ENCODE measurements around the gene MGLL. TPM values are rescaled to one million over a fixed set of nuclear protein-coding genes. Genes with fewer than 3 reads are reported as not detected.

The MGLL gene
- total RNA-seq, 1 donor: 18.1 TPM

GRCh38 chr3:127694467-127695215 is 127.7 kb downstream of the MGLL start:
- H3K4me2 ChIP-seq (ENCODE audit: insufficient read depth, low read length): no peak overlapping the region
- H4K20me1 ChIP-seq (ENCODE audit: insufficient read depth, low read length): no peaks in the 10 kb centered on the region
- no peak overlapping the region for H3K27ac ChIP-seq (ENCODE audit: low read depth, low read length)
- H3K4me3 ChIP-seq (ENCODE audit: insufficient read depth, low read length): no peak overlapping the region
- H3K36me3 ChIP-seq (ENCODE audit: insufficient read depth, low read length): peaks cover 7% of the 10 kb centered on the region
- peak; percentile 43 for DNase-seq (ENCODE audit: insufficient read length, low spot score, missing footprints)
- H3K9me3 ChIP-seq (ENCODE audit: low read depth, low read length): no peaks in the 10 kb centered on the region
- no peaks in the 10 kb centered on the region for H3K79me2 ChIP-seq (ENCODE audit: insufficient read depth, low read length)
- TF ChIP-seq CTCF (IDR thresholded peaks at IDR 0.05; ENCODE audit: extremely low read depth, low read depth, low read length): peak; percentile 26
- H2AFZ ChIP-seq (ENCODE audit: low read length): no peak overlapping the region
- H3K4me1 ChIP-seq (ENCODE audit: insufficient read depth, low read length): peaks cover 34% of the 10 kb centered on the region
- H3K27me3 ChIP-seq (ENCODE audit: insufficient read depth, low read length): no peaks in the 10 kb centered on the region

GRCh38 chr3:127693336-127693843 is 128.9 kb downstream of the MGLL start:
- peaks cover 42% of the 10 kb centered on the region for H3K4me1 ChIP-seq (ENCODE audit: insufficient read depth, low read length)
- H2AFZ ChIP-seq (ENCODE audit: low read length): no peak overlapping the region

GRCh38 chr3:127692501-127693335 is 129.6 kb downstream of the MGLL start:
- Histone ChIP-seq H3K36me3 (ENCODE audit: insufficient read depth, low read length) (peaks cover 7% of the 10 kb centered on the region), H3K4me2 (ENCODE audit: insufficient read depth, low read length) (no peak overlapping the region), H2AFZ (ENCODE audit: low read length) (no peak overlapping the region), H3K4me1 (ENCODE audit: insufficient read depth, low read length) (peaks cover 40% of the 10 kb centered on the region), H3K9me3 (ENCODE audit: low read depth, low read length) (no peaks in the 10 kb centered on the region), H3K79me2 (ENCODE audit: insufficient read depth, low read length) (no peaks in the 10 kb centered on the region), H3K27ac (ENCODE audit: low read depth, low read length) (no peak overlapping the region), H3K27me3 (ENCODE audit: insufficient read depth, low read length) (no peaks in the 10 kb centered on the region), H4K20me1 (ENCODE audit: insufficient read depth, low read length) (no peaks in the 10 kb centered on the region), H3K4me3 (ENCODE audit: insufficient read depth, low read length) (no peak overlapping the region)
- DNase-seq (ENCODE audit: insufficient read length, low spot score, missing footprints): peak; percentile 14
- no peak for TF ChIP-seq CTCF (IDR thresholded peaks at IDR 0.05; ENCODE audit: extremely low read depth, low read depth, low read length)

More at GRCh38 chr3:127693336-127693843, 128.9 kb downstream of the MGLL start:
- Histone ChIP-seq H3K4me3 (ENCODE audit: insufficient read depth, low read length) (no peak overlapping the region), H3K36me3 (ENCODE audit: insufficient read depth, low read length) (peaks cover 7% of the 10 kb centered on the region), H3K4me2 (ENCODE audit: insufficient read depth, low read length) (no peak overlapping the region), H3K79me2 (ENCODE audit: insufficient read depth, low read length) (no peaks in the 10 kb centered on the region), H4K20me1 (ENCODE audit: insufficient read depth, low read length) (no peaks in the 10 kb centered on the region), H3K27ac (ENCODE audit: low read depth, low read length) (no peak overlapping the region), H3K9me3 (ENCODE audit: low read depth, low read length) (no peaks in the 10 kb centered on the region), H3K27me3 (ENCODE audit: insufficient read depth, low read length) (no peaks in the 10 kb centered on the region)
- TF ChIP-seq CTCF (IDR thresholded peaks at IDR 0.05; ENCODE audit: extremely low read depth, low read depth, low read length): no peak
- DNase-seq (ENCODE audit: insufficient read length, low spot score, missing footprints): peak; percentile 10

- H3K27me3 ChIP-seq (ENCODE audit: insufficient read depth, low read length): no peaks in the 10 kb centered on the region
- H3K4me1 ChIP-seq (ENCODE audit: insufficient read depth, low read length): peaks cover 32% of the 10 kb centered on the region
- no peak overlapping the region for H3K4me2 ChIP-seq (ENCODE audit: insufficient read depth, low read length)
- no peaks in the 10 kb centered on the region for H4K20me1 ChIP-seq (ENCODE audit: insufficient read depth, low read length)
- H2AFZ ChIP-seq (ENCODE audit: low read length): no peak overlapping the region
- TF ChIP-seq CTCF (IDR thresholded peaks at IDR 0.05; ENCODE audit: extremely low read depth, low read depth, low read length): no peak
- peaks cover 7% of the 10 kb centered on the region for H3K36me3 ChIP-seq (ENCODE audit: insufficient read depth, low read length)
- H3K9me3 ChIP-seq (ENCODE audit: low read depth, low read length): no peaks in the 10 kb centered on the region
- H3K79me2 ChIP-seq (ENCODE audit: insufficient read depth, low read length): no peaks in the 10 kb centered on the region
- H3K27ac ChIP-seq (ENCODE audit: low read depth, low read length): no peak overlapping the region
- H3K4me3 ChIP-seq (ENCODE audit: insufficient read depth, low read length): no peak overlapping the region
- DNase-seq (ENCODE audit: insufficient read length, low spot score, missing footprints): no peak
Measured at GRCh38 chr3:127691974-127692373, 130.3 kb downstream of the MGLL start.
